GM10248 (cell line): Measurements from ENCODE around the gene SGPL1.

Experiments used
- CTCF ChIA-PET: fragments of 300-600 bp; sonication (Branson Sonifier 250); formaldehyde crosslinking; extraction: SDS; loops from one replicate; lab custom pipeline; 2021; ENCODE audit warnings: antibody characterized with exemption; lab: Yijun Ruan, JAX
- POLR2A ChIA-PET: fragments of 350-650 bp; sonication (Branson Sonifier 250); formaldehyde crosslinking; extraction: SDS; loops from one replicate; lab custom pipeline; 2020; ENCODE audit warnings: antibody characterized with exemption; lab: Yijun Ruan, JAX
- DNase-seq: peaks from one replicate; pipeline ENCODE4 v3.0.0; 2012; ENCODE audit errors: extremely low spot score
- TF ChIP-seq, protein P1 (sequence below): IDR thresholded peaks from 2 replicates; pipeline ENCODE4 v1.5.1; 2012; ENCODE audit warnings: mild to moderate bottlenecking, low read depth; ENCODE audit errors: extremely low read depth, missing control alignments, control extremely low read depth

SGPL1 gene

DNA sequence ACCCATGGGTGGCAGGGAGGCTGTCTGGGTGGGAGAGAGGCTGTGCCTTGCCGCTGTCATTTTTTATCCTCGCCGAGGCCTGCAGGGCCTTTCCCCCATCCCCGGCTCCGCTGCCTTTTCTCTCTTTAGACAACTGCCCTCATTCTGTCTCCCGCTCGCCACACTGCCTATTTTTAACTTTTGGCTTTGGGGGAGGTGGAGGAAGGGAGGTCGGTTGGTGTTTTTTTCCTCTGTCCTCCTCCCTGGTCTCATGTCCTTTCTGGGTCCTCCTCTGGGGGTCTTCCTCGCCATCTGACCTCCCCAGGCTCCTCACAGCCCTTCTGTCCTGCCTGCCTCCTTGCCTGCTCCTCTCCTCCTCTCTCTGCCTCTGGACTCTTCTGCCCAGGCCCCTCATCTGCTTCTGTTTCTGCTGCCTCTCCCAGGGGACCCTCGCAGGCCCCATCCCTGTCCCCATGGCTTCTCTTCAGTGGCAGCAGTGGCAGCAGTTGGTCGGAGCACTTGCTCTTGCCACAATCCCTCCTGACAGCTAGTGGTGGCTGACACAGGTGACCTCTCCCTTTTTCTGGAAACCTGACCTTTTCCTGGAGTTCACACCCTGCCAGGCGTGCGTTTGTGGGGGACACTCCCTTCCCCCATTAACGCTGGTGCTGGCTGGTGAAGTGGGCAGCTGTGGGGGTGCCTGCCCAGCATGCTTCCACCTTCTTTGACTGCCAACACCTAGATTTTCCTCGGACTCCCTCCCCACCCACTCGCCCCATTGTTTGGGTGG lies 92.1 kb downstream of the SGPL1 start:
- TF ChIP-seq, protein P1, sequence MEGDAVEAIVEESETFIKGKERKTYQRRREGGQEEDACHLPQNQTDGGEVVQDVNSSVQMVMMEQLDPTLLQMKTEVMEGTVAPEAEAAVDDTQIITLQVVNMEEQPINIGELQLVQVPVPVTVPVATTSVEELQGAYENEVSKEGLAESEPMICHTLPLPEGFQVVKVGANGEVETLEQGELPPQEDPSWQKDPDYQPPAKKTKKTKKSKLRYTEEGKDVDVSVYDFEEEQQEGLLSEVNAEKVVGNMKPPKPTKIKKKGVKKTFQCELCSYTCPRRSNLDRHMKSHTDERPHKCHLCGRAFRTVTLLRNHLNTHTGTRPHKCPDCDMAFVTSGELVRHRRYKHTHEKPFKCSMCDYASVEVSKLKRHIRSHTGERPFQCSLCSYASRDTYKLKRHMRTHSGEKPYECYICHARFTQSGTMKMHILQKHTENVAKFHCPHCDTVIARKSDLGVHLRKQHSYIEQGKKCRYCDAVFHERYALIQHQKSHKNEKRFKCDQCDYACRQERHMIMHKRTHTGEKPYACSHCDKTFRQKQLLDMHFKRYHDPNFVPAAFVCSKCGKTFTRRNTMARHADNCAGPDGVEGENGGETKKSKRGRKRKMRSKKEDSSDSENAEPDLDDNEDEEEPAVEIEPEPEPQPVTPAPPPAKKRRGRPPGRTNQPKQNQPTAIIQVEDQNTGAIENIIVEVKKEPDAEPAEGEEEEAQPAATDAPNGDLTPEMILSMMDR, result no peak
- no peak for DNase-seq
- ChIA-PET CTCF (interaction anchor here (1.5 to 2.3 kb wide), 2 partner anchors 12 to 17 kb away, joined by 4 to 7 read pairs; no protein-coding TSS in a partner anchor), POLR2A (no interaction called here)

DNA sequence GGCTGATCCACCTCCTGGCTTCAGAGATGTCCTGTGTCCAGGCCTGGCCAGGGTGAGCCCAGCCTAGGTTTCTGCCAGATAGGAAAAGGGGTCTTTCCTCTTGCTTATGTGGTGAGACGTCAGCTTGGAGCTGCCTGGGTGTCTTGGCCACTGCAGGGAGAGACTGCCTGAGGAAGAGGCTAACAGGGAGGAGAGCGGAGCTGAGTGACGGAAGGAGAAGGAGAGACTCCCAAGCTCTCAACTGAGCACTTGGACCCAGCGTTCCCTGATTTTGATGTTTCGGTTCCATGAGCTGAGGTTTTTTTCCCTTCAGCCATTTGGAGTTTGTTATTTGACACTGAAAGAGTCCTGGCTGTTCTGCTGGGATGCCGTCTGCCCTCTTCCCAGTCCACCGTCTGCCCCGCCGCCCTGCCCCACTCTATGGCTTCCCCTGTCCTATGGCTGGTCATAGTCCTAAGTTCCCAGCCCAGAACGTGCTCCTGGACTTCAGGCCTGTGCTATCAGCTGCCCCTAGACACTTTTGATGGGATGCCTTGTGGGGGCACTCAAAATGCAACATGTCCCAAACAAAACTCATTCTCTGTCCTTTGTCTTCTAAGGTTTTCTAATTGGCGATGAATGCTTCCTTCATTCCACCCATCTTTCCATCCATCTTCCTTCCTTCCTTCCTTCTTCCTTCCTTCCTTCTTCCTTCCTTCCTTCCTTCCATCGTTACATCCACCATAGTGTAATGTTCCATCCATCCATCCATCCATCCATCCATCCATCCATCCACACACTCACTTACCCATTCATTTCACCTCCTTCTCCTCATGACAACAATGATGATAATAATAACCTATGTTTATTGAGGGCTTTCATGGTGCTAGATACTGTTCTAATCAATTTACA lies 92.9 kb downstream of the SGPL1 start:
- POLR2A ChIA-PET, result no interaction called here
- DNase-seq, result no peak
- TF ChIP-seq, protein P1, result no peak
- CTCF ChIA-PET, result interaction anchor here (2.3 to 2.9 kb wide), 2 partner anchors 16 kb away, joined by 7 to 9 read pairs; no protein-coding TSS in a partner anchor

DNA sequence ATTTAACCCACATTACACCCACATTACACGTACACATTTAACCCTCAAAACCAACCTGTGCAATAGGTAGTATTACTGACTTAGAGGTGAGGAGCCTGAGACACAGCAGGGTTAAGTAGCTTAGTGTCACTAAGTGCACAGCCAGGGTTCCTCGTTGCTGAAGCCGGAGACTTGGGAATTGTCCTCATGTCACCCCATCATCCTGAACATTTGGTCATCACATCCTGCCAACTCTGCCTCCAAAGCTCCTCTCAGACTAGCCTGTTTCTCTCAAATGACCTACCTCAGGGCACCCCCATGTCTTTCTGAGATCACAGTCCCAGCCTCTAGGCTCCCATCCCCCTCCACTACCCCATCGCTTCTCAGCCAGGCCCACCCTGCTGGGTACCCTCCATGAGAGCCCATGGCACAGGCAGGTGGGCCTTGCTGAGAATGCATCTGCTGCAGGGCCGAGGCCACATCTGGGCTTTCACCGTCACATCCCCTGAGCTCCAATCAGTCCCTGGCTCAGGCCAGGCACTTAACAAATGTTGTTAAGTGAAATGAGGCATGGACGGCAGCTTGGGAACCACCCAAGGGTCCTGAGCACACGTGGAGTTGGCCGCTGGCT lies 93.7 kb downstream of the SGPL1 start:
- CTCF ChIA-PET, result interaction anchor here (2.9 kb wide), 1 partner anchor 15 kb away, joined by 9 read pairs; no protein-coding TSS in a partner anchor
- TF ChIP-seq, protein P1, result no peak
- no peak for DNase-seq
- POLR2A ChIA-PET, result no interaction called here

DNA sequence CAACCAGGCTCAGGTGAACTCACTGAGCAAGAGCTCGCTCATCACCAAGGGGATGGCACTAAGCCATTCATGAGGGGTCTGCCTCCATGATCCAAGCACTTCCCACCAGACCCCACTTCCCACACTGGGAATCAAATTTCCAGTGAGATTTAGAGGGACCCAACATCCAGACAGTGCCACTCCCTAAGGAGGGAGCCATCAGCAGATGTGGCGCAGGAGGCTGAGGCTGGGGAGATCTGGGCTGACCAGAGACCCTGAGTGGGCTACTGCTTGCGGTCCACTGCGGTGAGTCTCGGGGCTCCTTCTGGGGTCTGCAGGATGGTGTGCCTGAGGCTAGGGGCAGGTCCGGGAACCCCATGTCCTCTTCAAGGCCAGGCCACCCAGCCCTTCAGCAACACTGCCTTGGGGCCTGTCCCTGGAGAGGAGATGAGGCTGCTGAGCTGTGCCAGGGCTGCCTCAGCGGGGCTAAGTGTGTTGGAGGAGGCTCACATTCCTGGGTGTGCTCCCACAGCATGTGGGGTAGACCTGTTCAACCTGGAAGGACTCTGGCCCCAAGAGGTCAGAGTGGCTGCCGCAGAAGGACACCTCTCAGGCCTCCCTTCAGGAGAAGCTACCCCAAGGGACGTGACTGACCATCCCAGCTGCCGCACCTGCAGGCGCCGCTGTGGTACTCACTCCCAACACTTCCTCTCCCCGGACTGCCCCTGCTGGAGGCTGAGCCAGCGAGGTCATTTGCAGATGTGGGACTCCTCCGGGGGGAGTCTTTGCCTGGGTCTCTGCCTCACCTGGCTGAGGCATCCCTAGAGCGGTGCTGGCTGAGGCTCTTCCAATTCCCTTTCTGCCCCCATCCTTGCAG lies 95.0 kb downstream of the SGPL1 start:
- TF ChIP-seq, protein P1, result no peak
- ChIA-PET CTCF (interaction anchor here (2.0 to 2.9 kb wide), 3 partner anchors 8 to 319 kb away, joined by 4 to 12 read pairs (median 9); no protein-coding TSS in a partner anchor), POLR2A (no interaction called here)
- no peak for DNase-seq

DNA sequence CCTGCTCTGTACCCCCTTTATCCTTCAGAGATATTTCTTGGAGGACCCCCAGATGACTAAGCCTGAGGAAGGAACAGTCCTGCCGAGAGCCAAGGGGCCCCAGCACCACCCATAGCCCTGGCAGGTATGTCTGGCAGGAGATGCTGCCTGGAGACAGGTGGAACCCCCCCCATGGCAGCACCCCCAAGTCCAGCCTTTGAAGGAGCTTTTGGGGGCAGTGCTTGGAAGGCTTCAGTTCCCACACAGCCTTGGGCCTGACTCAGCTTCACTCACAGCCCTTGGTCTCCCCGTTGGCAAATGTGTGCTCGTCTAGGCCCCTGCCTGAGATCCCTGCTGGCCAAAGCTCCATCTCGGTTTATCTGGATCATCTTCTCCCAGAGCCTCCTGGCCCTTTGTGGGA lies 95.6 kb downstream of the SGPL1 start:
- POLR2A ChIA-PET, result no interaction called here
- TF ChIP-seq, protein P1, result no peak
- DNase-seq, result no peak
- CTCF ChIA-PET, result interaction anchor here (2.0 to 2.9 kb wide), 3 partner anchors 9 to 318 kb away, joined by 4 to 12 read pairs (median 9); no protein-coding TSS in a partner anchor
